ENCODE measurements around the gene METTL9. TPM values are rescaled to one million over a fixed set of nuclear protein-coding genes. Genes with fewer than 3 reads are reported as not detected.
"Not testable (repeated sequence)": the region's sequence is repeated elsewhere in the genome, so short reads cannot be mapped to it uniquely, and the experiment has no call there.

METTL9 gene
- polyA plus RNA-seq, 4 donors: 253 to 296 (median 276) TPM

DNA sequence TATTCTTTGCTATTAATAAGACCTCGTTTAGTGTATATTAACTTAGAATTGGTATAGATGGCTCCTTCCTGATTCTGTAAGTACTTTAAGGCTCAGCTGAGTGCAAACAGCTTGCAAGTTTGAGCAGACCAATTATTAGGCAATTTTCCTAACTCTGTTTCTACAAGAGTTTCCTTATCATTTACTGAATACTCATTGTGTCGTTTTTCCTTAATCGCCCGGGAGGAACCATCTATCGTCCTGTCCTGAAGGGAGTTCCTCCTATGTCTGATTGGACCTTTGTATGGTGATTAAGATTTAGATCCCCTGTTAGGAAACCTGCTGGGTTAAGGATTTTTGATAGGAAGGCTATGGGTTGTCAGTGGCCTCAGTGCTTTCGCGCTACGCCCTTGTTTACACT is 32.0 kb downstream of the METTL9 start:
- DNase-seq (ENCODE audit: low read depth in 4 of 4, low spot score in 3 of 4): not testable (repeated sequence)

DNA sequence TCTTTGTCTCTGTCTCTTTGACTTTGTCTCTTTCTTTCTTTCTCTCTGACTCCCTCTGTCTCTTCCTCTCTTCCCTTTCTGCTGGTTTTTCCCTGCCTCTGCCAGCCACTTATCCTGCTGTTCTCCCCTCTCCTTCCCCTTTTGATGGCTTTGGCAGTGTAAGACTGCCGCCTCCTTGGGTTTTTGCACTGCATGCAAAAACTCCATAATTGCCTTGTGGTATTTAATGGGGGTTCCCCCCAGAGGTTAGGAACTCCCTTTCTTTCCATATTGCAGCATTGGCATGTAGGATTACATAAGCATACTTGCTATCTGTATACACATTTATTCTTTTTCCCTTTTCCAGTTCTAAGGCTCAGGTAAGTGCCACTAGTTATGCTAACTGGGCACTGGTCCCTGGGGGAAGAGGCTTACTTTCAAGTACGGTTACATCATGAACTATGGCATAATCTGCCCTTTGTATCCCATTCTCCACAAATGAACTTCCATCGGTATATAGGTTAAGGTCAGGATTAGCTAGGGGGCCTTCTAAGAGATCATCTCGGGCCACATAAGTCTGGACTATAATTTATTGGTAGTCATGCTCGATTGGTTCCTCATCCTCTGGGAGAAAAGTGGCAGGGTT is 32.7 kb downstream of the METTL9 start:
- DNase-seq (ENCODE audit: low read depth in 4 of 4, low spot score in 3 of 4): not testable (repeated sequence)

DNA sequence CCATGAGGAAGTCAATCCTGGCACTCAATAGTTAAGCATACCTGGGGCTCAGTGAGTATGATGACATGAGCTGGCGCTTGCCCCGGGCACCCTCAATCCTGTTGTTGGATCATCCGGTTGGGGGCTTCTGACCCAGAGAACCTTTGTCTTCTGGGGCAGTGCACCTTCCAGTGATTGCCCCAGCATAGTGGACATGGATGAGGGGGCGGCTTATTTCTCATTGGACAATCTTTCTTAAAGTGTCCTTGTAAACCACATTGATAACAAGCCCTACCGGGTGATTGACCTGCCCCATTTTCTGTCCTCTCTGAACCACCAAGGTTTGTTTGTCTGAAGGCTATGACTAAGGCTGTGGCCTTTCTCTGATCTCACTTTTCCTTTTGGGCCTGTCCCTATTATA is 34.8 kb downstream of the METTL9 start:
- no peak for DNase-seq (ENCODE audit: low read depth in 4 of 4, low spot score in 3 of 4)

DNA sequence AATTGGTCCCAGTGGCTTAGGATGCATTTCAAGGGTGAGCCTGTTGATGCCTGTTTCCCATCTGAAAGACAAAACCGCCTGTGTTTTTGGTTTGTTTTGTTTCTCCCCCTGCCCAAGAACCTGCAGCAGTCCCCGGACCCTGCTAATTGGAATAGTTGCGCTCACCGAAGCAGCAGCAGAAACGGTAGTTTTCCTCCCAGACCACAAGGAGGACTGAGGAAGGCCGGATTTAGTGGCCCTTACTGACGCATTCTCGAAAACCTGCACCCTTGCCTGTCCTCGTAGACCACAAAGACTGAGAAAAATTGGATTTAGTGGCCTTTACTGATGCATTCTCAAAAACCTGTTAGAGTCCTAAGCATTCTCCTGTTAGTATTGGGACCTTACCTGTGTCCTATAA is 36.3 kb downstream of the METTL9 start:
- not testable (repeated sequence) for DNase-seq (ENCODE audit: low read depth in 4 of 4, low spot score in 3 of 4)

DNA sequence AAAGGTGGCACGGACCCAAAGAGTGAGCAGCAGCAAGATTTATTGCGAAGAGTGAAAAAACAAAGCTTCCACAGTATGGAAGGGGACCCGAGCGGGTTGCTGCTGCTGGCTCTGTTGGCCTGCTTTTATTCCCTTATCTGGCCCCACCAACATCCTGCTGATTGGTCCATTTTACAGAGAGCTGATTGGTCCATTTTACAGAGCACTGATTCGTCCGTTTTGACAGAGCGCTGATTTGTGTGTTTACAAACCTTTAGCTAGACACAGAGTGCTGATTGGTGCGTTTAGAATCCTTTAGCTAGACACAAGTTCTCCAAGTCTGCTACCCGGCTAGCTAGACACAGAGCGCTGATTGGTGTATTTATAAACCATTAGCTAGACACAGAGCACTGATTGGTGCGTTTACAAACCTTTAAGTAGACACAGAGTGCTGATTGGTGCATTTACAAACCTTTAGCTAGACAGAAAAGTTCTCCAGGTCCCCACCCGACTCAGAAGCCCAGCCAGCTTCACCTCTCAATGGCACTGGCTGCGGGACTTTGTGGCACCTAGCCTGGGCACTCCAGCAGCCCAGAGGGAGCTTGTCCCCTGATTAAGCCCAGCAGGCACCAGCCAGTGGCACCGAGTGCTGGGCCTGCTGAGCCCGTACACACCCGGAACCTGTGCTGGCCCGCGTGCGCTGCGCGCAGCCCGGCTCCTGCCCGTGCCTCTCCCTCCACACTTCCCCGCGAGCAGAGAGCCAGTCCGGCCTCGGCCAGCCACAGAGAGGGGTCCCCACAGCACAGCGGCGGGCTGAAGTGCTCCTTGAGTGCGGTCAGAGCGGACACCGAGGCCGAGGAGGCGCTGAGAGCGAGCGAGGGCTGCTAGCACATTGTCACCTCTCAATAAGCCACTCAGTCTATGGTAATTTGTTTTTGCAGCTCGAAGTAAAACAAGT is 37.9 kb downstream of the METTL9 start:
- no peak for DNase-seq (ENCODE audit: low read depth in 4 of 4, low spot score in 3 of 4)

DNA sequence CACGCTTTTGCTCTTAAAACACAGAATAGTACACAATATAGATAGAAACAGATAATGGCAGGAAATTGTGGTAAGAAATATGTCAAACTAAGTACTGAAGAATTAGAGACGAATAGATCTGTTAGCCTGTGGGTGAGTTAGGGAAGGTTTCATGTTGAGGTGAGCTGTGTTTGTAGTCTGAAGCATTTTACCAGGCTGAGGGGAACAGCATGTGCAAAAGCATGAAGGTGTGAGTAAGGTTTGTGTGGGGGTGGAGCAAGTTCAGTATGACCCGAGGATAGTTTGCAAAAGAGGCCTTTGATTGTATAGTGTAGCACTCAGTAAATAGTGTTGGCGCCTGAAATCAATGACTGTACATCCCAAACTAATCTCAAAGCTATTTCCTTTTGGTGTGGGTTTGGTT is 39.2 kb downstream of the METTL9 start:
- DNase-seq (ENCODE audit: low read depth in 4 of 4, low spot score in 3 of 4): no peak

DNA sequence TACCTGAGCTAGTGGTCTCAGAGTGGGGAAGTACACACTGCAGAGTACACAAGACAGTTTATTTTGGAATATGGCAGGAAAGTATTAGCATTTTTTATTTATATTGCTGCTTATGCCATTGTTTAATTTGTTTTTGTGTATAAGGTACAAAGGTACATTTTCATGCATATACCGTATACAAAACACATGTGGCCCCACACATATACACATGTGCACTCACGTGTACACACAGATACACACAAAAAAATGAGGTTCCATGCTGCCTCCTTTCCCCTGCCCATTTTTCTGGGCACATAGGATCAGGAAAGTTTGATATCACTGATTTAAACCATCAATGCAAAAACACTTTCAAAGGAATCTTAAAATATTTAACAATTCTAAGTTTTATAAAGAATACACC is 40.1 kb downstream of the METTL9 start:
- DNase-seq (ENCODE audit: low read depth in 4 of 4, low spot score in 3 of 4): no peak

DNA sequence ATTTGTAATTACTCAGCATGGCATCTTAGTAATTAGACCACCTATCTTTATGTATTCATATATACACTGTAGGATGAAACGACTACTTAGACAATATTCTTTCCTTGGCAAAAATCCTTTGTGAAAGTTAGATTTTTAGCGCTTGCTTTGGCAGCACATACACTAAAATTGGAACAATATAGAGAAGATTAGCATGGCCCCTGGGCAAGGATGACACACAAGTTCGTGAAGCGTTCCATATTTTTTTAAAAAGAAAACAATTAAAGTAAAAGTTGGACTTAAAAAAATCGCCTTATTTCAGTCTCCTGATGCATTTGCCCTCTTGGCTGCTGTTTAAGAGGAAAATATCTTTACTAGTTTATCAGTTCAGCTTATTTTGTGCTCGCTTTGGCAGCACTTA is 42.5 kb downstream of the METTL9 start:
- DNase-seq (ENCODE audit: low read depth in 4 of 4, low spot score in 3 of 4): no peak

DNA sequence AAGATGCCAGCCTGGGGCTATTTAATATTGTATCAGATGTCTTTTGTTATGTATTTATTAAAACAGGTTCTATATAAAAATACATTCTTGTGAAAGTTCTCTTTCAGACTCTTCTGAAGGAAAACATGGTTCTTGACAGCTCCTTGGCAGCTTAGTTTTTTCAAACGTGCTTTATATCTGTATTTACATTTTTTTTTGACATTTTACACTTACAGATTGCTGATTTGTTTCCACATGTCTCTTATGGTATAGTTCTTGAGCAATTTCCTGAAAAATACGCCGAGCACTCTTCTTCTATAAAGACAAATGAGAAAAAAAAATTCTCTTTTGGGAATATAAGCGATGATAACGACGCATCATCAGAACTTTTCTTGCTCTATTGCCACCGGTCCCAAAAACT is 43.5 kb downstream of the METTL9 start:
- no peak for DNase-seq (ENCODE audit: low read depth in 4 of 4, low spot score in 3 of 4)

DNA sequence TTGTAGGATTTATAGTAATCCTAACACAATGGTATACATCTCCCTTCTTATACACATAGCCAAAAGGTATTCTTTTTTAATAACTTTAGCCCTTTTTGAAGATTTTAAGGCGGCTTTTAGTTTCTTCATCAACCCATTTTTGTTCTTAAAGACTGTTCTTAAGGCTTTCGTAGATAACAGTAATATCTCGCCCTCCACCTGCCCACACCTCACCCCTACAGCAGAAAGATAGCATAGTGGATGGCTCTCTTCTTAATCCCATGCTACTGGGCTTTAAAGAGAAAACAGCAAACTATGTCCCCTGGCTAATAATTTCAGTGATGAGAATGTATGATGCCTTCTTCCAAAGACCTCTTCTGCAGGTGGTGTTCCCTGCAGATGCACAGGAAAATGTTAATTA is 44.4 kb downstream of the METTL9 start:
- no peak for DNase-seq (ENCODE audit: low read depth in 4 of 4, low spot score in 3 of 4)

DNA sequence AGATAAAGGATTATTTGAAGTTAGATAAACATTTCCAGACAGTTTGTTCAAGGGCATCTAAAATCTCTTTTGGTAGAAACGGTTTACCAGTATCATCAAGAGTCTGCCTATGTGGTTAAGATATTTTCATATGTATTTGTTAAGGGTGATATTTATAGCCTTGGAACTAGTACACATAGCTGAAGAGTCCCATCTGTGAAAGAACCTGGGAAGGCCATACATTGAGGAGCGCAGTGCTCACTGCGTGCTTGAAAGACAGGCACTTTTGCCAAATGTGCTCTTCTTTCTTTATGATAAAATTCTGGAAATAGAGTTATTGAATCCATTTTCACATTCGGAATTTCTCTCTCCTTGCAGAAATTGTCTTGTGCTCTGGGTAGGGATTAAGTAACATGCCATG is 45.3 kb downstream of the METTL9 start:
- no peak for DNase-seq (ENCODE audit: low read depth in 4 of 4, low spot score in 3 of 4)

DNA sequence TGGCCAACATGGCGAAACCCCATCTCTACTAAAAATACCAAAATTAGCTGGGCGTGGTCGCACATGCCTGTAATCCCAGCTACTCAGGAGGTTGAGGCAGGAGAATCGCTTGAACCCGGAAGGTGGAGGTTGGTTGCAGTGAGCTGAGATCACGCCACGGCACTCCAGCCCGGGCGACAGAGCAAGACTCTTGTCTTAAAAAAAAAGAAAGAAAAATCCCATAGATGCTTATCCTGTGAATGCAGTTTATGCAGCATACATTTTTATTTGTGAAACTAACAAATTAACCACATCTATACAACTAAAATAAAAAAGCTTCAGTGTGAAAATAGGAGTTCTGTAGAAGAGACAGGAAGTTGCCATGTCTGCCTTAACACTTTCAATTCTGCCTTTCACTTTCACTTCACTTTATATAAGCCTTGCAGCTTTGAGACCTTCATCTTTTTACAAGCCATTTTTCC is 45.9 kb downstream of the METTL9 start:
- no peak for DNase-seq (ENCODE audit: low read depth in 4 of 4, low spot score in 3 of 4)

DNA sequence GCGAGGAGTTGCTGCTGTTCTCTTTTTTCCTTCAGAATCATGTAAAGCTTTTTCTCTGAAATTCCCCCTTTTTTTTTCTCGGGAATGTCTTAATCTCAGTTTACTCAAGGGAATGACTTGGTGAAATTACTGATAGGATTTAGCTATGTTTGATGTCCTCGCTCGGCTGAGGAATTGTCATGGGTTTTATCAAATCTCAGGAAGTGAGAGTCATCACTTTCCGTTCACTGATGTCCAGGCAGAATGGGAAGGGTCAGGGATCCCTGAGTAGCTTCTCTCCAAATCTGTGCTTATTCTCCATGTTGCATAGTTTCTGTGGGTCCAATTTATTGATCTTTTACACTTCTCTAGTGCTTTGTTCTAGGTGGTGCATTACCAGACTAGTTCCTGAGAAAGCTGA is 46.7 kb downstream of the METTL9 start:
- no peak for DNase-seq (ENCODE audit: low read depth in 4 of 4, low spot score in 3 of 4)

DNA sequence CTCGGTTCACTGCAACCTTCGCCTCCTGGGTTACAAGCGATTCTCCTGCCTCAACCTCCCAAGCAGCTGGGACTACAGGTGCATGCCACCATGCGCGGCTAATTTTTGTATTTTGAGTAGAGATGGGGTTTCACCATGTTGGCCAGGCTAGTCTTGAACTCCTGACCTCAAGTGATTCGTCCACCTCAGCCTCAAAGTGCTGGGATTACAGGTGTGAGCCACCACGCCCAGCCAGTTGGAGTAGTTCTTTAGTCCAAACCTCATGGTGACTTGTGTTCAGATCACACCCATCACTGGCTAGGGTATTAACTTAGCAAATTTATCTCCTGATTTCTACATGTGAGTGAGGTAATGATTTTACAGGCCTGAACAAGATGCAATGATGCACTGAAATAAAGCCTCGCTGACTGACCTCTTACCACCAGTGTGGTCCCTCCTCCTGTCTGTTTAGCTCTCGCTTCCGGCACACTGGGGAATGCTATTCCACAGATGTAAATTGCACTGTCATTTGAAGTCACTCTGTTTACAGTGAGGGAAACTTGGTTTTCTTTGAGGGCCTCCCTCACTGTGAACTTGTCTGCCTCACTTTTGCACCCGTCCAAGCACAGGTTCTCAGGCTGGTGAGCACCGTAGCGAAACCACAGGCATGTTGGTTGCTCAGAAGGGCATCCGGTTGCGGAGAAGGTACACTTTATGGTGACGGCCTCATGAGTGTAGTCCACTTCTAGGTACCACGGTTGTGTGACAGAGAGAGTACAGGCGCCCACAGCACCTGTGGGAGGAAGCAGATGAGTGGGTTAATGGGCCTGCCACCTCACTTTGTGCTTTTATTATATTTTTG is 47.6 kb downstream of the METTL9 start:
- DNase-seq (ENCODE audit: low read depth in 4 of 4, low spot score in 3 of 4): no peak

DNA sequence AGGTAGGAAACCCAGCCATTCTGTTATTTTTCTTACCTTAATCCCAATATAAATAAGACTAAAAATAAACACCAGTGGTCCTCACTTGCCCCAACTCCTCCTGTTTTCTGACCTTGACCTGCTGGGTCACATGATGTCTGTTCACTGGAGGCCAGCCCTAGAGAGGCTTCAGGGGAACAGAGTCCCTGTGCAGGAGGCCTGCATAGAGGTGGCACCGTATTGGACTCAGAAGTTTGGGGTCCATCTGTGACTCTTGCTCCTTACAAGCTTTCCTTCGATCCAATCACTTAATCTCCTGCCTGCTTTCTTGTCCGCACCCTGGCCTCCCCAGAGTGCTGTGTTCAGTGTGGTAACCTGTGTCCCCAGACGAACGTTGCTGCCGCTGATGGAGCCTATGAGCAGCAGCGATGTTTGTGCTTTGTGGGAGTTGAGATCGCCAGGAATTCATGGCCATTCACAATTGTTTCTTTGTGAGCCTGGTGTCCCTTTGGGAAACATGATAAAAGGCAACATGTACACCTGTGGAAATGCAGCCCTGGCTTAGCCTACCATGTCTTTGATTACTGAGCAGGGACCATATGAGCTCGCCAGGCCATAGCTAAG is 48.3 kb downstream of the METTL9 start:
- DNase-seq (ENCODE audit: low read depth in 4 of 4, low spot score in 3 of 4): no peak

DNA sequence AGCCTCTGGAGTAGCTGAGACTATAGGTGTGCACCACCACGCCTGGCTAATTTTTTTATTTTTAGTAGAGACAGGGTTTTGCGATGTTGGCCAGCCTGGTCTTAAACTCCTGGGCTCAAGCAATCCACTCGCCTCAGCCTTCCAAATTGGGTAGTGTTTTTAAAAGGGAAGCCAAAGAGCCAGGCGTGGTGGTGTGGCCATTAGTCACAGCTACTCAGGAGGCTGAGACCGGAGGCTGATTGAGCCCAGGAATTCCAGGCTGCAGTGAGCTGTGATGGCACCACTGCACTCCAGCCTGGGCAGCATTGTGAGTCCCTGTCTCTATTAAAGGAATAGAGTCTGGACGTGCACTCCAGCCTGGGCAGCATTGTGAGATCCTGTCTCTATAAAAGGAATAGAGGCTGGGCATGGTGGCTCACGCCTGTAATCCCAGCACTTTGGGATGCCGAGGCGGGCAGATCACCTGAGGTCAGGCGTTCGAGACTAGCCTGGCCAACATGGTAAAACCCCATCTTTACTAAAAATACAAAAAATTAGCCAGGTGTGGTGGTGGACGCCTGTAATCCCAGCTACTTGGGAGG is 50.5 kb downstream of the METTL9 start:
- not testable (repeated sequence) for DNase-seq (ENCODE audit: low read depth in 4 of 4, low spot score in 3 of 4)

DNA sequence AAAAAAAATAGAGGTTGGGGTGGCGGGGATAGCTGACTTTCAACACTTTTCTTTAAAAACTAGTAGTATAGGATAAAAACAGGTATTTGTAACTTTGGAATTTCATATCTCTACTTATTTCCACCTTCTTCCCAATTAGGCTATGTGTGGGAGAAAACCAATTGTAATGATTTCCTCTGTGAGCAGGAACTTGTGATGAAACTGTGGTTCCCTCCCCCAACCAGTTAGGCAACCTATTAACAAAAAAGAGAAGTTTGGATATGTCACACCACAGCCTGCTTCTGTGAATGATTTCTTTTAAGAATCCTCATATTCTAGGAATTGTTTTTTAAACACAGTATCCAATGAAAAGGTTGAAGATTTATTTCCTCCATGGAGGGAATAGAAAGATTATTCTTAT is 51.1 kb downstream of the METTL9 start:
- no peak for DNase-seq (ENCODE audit: low read depth in 4 of 4, low spot score in 3 of 4)

DNA sequence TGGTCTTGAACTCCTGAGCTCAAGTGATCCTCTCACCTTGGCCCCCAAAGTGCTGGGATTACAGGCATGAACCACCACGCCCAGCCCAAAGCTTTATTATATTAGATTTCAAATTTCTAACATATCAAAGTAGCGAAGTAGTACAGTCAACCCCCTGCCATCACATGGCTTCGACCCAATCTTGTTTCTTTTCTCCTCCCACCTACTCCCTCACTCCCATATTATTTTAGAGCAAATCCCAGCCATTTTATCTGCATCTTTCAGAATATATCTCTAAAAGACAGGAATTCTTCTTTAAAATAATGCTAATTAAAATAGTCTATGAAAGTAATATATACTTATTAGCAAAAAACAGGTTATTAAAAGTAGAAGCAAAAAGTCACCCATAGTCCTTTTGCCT is 52.1 kb downstream of the METTL9 start:
- no peak for DNase-seq (ENCODE audit: low read depth in 4 of 4, low spot score in 3 of 4)

DNA sequence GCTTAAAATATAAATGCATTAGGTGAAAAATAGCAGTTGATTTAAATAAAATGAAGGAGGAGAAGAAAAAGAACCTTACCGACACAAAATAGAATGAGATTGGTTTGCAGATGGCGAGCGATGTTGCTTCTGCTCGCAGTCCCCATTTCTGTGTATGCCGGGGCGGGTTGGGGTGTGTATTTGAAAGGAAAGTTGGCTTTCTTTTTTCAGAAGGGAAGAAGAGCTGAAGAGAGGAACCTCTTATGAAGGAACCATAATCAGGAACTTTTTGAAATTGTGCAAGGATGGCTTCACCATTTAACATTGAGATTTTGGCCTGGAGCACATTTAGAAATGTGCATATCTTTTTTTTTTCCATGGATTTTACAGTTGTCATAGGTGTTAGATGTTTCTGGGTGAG is 53.1 kb downstream of the METTL9 start, which contains the start of gene IGSF6:
Gene IGSF6 (minus strand): TSS at position 156 of the 400 bp plus-strand sequence. CDS start 10 bp downstream, at position 146.
- no peak for DNase-seq (ENCODE audit: low read depth in 4 of 4, low spot score in 3 of 4)

DNA sequence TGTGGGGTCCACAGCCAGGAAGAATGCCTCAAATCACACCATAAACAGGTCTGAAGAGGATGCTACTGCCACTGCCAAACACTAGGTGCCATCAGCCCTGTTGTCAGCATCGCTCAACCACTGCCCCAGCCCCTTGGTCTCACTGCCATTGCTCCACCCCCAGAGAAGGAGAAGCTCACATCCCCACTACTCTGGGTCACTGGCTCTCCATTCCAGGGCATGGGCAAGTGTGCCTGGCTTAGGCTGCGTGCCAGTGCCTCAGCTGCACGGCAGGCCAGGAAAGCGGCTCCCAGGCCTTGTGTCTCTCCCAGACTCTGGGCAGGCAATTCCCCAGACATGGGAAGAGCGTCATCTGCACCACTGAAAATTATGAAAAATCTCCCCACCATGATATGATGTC is 54.2 kb downstream of the METTL9 start:
- no peak for DNase-seq (ENCODE audit: low read depth in 4 of 4, low spot score in 3 of 4)

All from right renal pelvis (tissue), 4 donors.